ENCODE data around the gene SNX8. TPM values are rescaled to one million over a fixed set of nuclear protein-coding genes. Genes with fewer than 3 reads are reported as not detected.
"Not testable (repeated sequence)": the region's sequence is repeated elsewhere in the genome, so short reads cannot be mapped to it uniquely, and the experiment has no call there.

SNX8 gene
- total RNA-seq, 1 experiment from 2014 or later, result 139 TPM

GRCh38 chr7:2306688-2307087 is 7.6 kb downstream of the SNX8 start:
- peaks cover 13% of the 10 kb centered on the region for H3K4me1 ChIP-seq (ENCODE audit: control insufficient read depth, insufficient read depth, low read length)
- no peak for ATAC-seq
- H3K27me3 ChIP-seq (ENCODE audit: control insufficient read depth, insufficient read depth, low read length), result no peaks in the 10 kb centered on the region
- no peak overlapping the region for H3K27ac ChIP-seq (ENCODE audit: low read length)
- H3K9me3 ChIP-seq (ENCODE audit: control insufficient read depth, insufficient read depth, low read depth, low read length), result no peaks in the 10 kb centered on the region
- CTCF ChIA-PET, result interaction anchor here (0.7 kb wide), 1 partner anchor 10 kb away, joined by 10 read pairs; no protein-coding TSS in a partner anchor
- in situ Hi-C loops (cut with HindIII; ENCODE audit: low pct_unique_long_range_greater_than_20kb, low sequenced_read_pairs) (no loop called here), intact Hi-C loops (cut with micrococcal nuclease; ENCODE audit: unreplicated experiment) (no loop called here)
- TSS peak; percentile 18 for BruUV-seq (replicated peaks)
- TF ChIP-seq REST (IDR thresholded peaks at IDR 0.05; ENCODE audit: insufficient read depth in 1 of 2, low read depth in 2 of 2, low read length in 1 of 2) (no peak), TCF7L2 (IDR thresholded peaks at IDR 0.05; ENCODE audit: low read depth, low read length) (no peak), CTCF (IDR thresholded peaks at IDR 0.05) (no peak), POLR2AphosphoS5 (IDR thresholded peaks at IDR 0.05; ENCODE audit: low read depth, low read length) (no peak), SIN3A (IDR thresholded peaks at IDR 0.05; ENCODE audit: borderline replicate concordance, insufficient read depth, low read depth, low read length) (no peak)
- POLR2A ChIA-PET, result interaction anchor here (0.6 kb wide), 1 partner anchor 197 kb away, joined by 3 read pairs; no protein-coding TSS in a partner anchor
- no peaks in the 10 kb centered on the region for H3K36me3 ChIP-seq (ENCODE audit: control insufficient read depth, insufficient read depth, low read length)
- no peak for DNase-seq (ENCODE audit: low read depth, low spot score)
- no peak overlapping the region for H3K4me3 ChIP-seq (ENCODE audit: low read depth in 2 of 2, low read length in 2 of 2)

- not testable (repeated sequence) for H3K27ac ChIP-seq (ENCODE audit: low read length)
Measured at GRCh38 chr7:2305258-2305657, 9.0 kb downstream of the SNX8 start.

GRCh38 chr7:2303520-2303919 is 10.7 kb downstream of the SNX8 start:
- DNase-seq (ENCODE audit: low read depth, low spot score), result not testable (repeated sequence)

More at GRCh38 chr7:2305258-2305657, 9.0 kb downstream of the SNX8 start:
- H3K4me1 ChIP-seq (ENCODE audit: control insufficient read depth, insufficient read depth, low read length), result peaks cover 19% of the 10 kb centered on the region
- BruUV-seq (replicated peaks); H3K27me3 ChIP-seq (ENCODE audit: control insufficient read depth, insufficient read depth, low read length); H3K4me3 ChIP-seq (ENCODE audit: low read depth in 2 of 2, low read length in 2 of 2); DNase-seq (ENCODE audit: low read depth, low spot score); H3K9me3 ChIP-seq (ENCODE audit: control insufficient read depth, insufficient read depth, low read depth, low read length); H3K36me3 ChIP-seq (ENCODE audit: control insufficient read depth, insufficient read depth, low read length); ATAC-seq; CTCF ChIA-PET; in situ Hi-C loops (cut with HindIII; ENCODE audit: low pct_unique_long_range_greater_than_20kb, low sequenced_read_pairs); intact Hi-C loops (cut with micrococcal nuclease; ENCODE audit: unreplicated experiment): not testable (repeated sequence)
- POLR2A ChIA-PET, result interaction anchor here (0.6 kb wide), 1 partner anchor 47 kb away, joined by 7 read pairs; no protein-coding TSS in a partner anchor

GRCh38 chr7:2302743-2303397 is 11.4 kb downstream of the SNX8 start:
- in situ Hi-C loops (cut with HindIII; ENCODE audit: low pct_unique_long_range_greater_than_20kb, low sequenced_read_pairs); H3K27me3 ChIP-seq (ENCODE audit: control insufficient read depth, insufficient read depth, low read length); ATAC-seq; H3K27ac ChIP-seq (ENCODE audit: low read length); intact Hi-C loops (cut with micrococcal nuclease; ENCODE audit: unreplicated experiment); H3K4me3 ChIP-seq (ENCODE audit: low read depth in 2 of 2, low read length in 2 of 2); DNase-seq (ENCODE audit: low read depth, low spot score); H3K9me3 ChIP-seq (ENCODE audit: control insufficient read depth, insufficient read depth, low read depth, low read length); BruUV-seq (replicated peaks); H3K36me3 ChIP-seq (ENCODE audit: control insufficient read depth, insufficient read depth, low read length); POLR2A ChIA-PET; CTCF ChIA-PET: not testable (repeated sequence)
- peaks cover 12% of the 10 kb centered on the region for H3K4me1 ChIP-seq (ENCODE audit: control insufficient read depth, insufficient read depth, low read length)

More at GRCh38 chr7:2303520-2303919, 10.7 kb downstream of the SNX8 start:
- peaks cover 12% of the 10 kb centered on the region for H3K4me1 ChIP-seq (ENCODE audit: control insufficient read depth, insufficient read depth, low read length)
- H3K27ac ChIP-seq (ENCODE audit: low read length); H3K9me3 ChIP-seq (ENCODE audit: control insufficient read depth, insufficient read depth, low read depth, low read length); H3K4me3 ChIP-seq (ENCODE audit: low read depth in 2 of 2, low read length in 2 of 2); intact Hi-C loops (cut with micrococcal nuclease; ENCODE audit: unreplicated experiment); in situ Hi-C loops (cut with HindIII; ENCODE audit: low pct_unique_long_range_greater_than_20kb, low sequenced_read_pairs); H3K27me3 ChIP-seq (ENCODE audit: control insufficient read depth, insufficient read depth, low read length); BruUV-seq (replicated peaks); CTCF ChIA-PET; H3K36me3 ChIP-seq (ENCODE audit: control insufficient read depth, insufficient read depth, low read length); POLR2A ChIA-PET; ATAC-seq: not testable (repeated sequence)
